NB4 (cell line): Measurements from ENCODE around the gene CTAGE4.
"Not testable (repeated sequence)": the region's sequence is repeated elsewhere in the genome, so short reads cannot be mapped to it uniquely, and the experiment has no call there.

Experiments
- MAX ChIP-seq: IDR thresholded peaks from 2 replicates; pipeline ENCODE4 v1.6.1; 2011; ENCODE audit warnings: low read depth, low read length
- POLR2A ChIP-seq: IDR thresholded peaks from 2 replicates; pipeline ENCODE4 v1.6.1; 2011; ENCODE audit warnings: mild to moderate bottlenecking; ENCODE audit not compliant: insufficient read length; ENCODE audit errors: extremely low read depth
- TF ChIP-seq, protein P1 (sequence below): IDR thresholded peaks from one replicate; pipeline ENCODE4 v1.5.1; 2012; ENCODE audit warnings: low read depth, low read length

- TF ChIP-seq MAX, POLR2A: not testable (repeated sequence)
- TF ChIP-seq, protein P1, sequence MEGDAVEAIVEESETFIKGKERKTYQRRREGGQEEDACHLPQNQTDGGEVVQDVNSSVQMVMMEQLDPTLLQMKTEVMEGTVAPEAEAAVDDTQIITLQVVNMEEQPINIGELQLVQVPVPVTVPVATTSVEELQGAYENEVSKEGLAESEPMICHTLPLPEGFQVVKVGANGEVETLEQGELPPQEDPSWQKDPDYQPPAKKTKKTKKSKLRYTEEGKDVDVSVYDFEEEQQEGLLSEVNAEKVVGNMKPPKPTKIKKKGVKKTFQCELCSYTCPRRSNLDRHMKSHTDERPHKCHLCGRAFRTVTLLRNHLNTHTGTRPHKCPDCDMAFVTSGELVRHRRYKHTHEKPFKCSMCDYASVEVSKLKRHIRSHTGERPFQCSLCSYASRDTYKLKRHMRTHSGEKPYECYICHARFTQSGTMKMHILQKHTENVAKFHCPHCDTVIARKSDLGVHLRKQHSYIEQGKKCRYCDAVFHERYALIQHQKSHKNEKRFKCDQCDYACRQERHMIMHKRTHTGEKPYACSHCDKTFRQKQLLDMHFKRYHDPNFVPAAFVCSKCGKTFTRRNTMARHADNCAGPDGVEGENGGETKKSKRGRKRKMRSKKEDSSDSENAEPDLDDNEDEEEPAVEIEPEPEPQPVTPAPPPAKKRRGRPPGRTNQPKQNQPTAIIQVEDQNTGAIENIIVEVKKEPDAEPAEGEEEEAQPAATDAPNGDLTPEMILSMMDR: not testable (repeated sequence)
Measured at GRCh38 chr7:144183166-144183565, at the start of gene CTAGE4.
